22Rv1 (cell line): ENCODE measurements around the gene MTHFS.

Experiments
- ZFX ChIP-seq: fragments of 450-650 bp; IDR thresholded peaks from 2 replicates; pipeline ENCODE4 v1.6.1; 2017; ENCODE audit warnings: antibody characterized with exemption, borderline replicate concordance
- TF ChIP-seq, protein P1 (sequence below): fragments of 450-650 bp; IDR thresholded peaks from 2 replicates; pipeline ENCODE4 v1.5.1; 2017; ENCODE audit warnings: mild to moderate bottlenecking

- TF ChIP-seq, protein P1, sequence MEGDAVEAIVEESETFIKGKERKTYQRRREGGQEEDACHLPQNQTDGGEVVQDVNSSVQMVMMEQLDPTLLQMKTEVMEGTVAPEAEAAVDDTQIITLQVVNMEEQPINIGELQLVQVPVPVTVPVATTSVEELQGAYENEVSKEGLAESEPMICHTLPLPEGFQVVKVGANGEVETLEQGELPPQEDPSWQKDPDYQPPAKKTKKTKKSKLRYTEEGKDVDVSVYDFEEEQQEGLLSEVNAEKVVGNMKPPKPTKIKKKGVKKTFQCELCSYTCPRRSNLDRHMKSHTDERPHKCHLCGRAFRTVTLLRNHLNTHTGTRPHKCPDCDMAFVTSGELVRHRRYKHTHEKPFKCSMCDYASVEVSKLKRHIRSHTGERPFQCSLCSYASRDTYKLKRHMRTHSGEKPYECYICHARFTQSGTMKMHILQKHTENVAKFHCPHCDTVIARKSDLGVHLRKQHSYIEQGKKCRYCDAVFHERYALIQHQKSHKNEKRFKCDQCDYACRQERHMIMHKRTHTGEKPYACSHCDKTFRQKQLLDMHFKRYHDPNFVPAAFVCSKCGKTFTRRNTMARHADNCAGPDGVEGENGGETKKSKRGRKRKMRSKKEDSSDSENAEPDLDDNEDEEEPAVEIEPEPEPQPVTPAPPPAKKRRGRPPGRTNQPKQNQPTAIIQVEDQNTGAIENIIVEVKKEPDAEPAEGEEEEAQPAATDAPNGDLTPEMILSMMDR, result no peak
- no peak for TF ChIP-seq ZFX
Measured at GRCh38 chr15:79897380-79897678, 515 bp upstream of the MTHFS start.
